KOPT-K1 (cell line): Measurements from ENCODE around the gene CTIF.
A peak's percentile ranks its signal among the peaks of the same experiment; 100 is the strongest.
"Not testable (repeated sequence)": the region's sequence is repeated elsewhere in the genome, so short reads cannot be mapped to it uniquely, and the experiment has no call there.

Experiments used
- H3K27ac ChIP-seq: fragments of 200-600 bp; sonication (generic); 2 replicates; pipeline ENCODE4 v1.5.1; 2016; ENCODE audit warnings: antibody characterized with exemption, mild to moderate bottlenecking, low read depth, low read length; ENCODE audit not compliant: poor library complexity, severe bottlenecking
- H3K36me3 ChIP-seq: fragments of 200-600 bp; sonication (generic); 2 replicates; pipeline ENCODE4 v1.5.1; 2017; ENCODE audit warnings: antibody characterized with exemption, mild to moderate bottlenecking, low read length, moderate library complexity; ENCODE audit not compliant: insufficient read depth
- H3K9me3 ChIP-seq: fragments of 200-600 bp; sonication (generic); 2 replicates; pipeline ENCODE4 v1.5.1; 2017; ENCODE audit warnings: antibody characterized with exemption, low read length, mild to moderate bottlenecking; ENCODE audit not compliant: insufficient read depth, poor library complexity, severe bottlenecking

The CTIF gene

GRCh38 chr18:48806551-48807261, 267.9 kb downstream of the CTIF start:
- Histone ChIP-seq H3K9me3 (no peaks in the 10 kb centered on the region), H3K27ac (peak overlapping the region; percentile 39), H3K36me3 (no peaks in the 10 kb centered on the region)

GRCh38 chr18:48808476-48808875, 269.6 kb downstream of the CTIF start:
- Histone ChIP-seq H3K36me3 (no peaks in the 10 kb centered on the region), H3K27ac (no peak overlapping the region), H3K9me3 (no peaks in the 10 kb centered on the region)

GRCh38 chr18:48809365-48809764, 270.5 kb downstream of the CTIF start:
- Histone ChIP-seq H3K27ac (no peak overlapping the region), H3K36me3 (no peaks in the 10 kb centered on the region), H3K9me3 (no peaks in the 10 kb centered on the region)

- H3K9me3 ChIP-seq = no peaks in the 10 kb centered on the region
- no peak overlapping the region for H3K27ac ChIP-seq
- no peaks in the 10 kb centered on the region for H3K36me3 ChIP-seq
Measured at GRCh38 chr18:48810805-48811204, 272.0 kb downstream of the CTIF start.

- Histone ChIP-seq H3K36me3 (no peaks in the 10 kb centered on the region), H3K27ac (no peak overlapping the region), H3K9me3 (no peaks in the 10 kb centered on the region)
Measured at GRCh38 chr18:48811401-48811800, 272.6 kb downstream of the CTIF start.

GRCh38 chr18:48811977-48812451, 273.2 kb downstream of the CTIF start:
- not testable (repeated sequence) for H3K9me3 ChIP-seq, H3K36me3 ChIP-seq, H3K27ac ChIP-seq

- H3K27ac ChIP-seq = no peak overlapping the region
Measured at GRCh38 chr18:48813321-48813720, 274.5 kb downstream of the CTIF start.

GRCh38 chr18:48813833-48814489, 275.1 kb downstream of the CTIF start:
- Histone ChIP-seq H3K27ac (no peak overlapping the region), H3K36me3 (no peaks in the 10 kb centered on the region)

More at GRCh38 chr18:48813321-48813720, 274.5 kb downstream of the CTIF start:
- H3K36me3 ChIP-seq = no peaks in the 10 kb centered on the region
- no peaks in the 10 kb centered on the region for H3K9me3 ChIP-seq

GRCh38 chr18:48814490-48815178, 275.8 kb downstream of the CTIF start:
- Histone ChIP-seq H3K36me3 (no peaks in the 10 kb centered on the region), H3K27ac (no peak overlapping the region), H3K9me3 (no peaks in the 10 kb centered on the region)

More at GRCh38 chr18:48813833-48814489, 275.1 kb downstream of the CTIF start:
- no peaks in the 10 kb centered on the region for H3K9me3 ChIP-seq

- Histone ChIP-seq H3K36me3 (no peaks in the 10 kb centered on the region), H3K27ac (no peak overlapping the region), H3K9me3 (no peaks in the 10 kb centered on the region)
Measured at GRCh38 chr18:48815179-48815515, 276.3 kb downstream of the CTIF start.

GRCh38 chr18:48815581-48816324, 276.9 kb downstream of the CTIF start:
- H3K27ac ChIP-seq = no peak overlapping the region
- H3K36me3 ChIP-seq = no peaks in the 10 kb centered on the region
- no peaks in the 10 kb centered on the region for H3K9me3 ChIP-seq

GRCh38 chr18:48816554-48816953, 277.7 kb downstream of the CTIF start:
- no peaks in the 10 kb centered on the region for H3K36me3 ChIP-seq
- H3K9me3 ChIP-seq = no peaks in the 10 kb centered on the region
- no peak overlapping the region for H3K27ac ChIP-seq

GRCh38 chr18:48817021-48817461, 278.2 kb downstream of the CTIF start:
- no peaks in the 10 kb centered on the region for H3K9me3 ChIP-seq
- H3K27ac ChIP-seq = no peak overlapping the region
- H3K36me3 ChIP-seq = no peaks in the 10 kb centered on the region

GRCh38 chr18:48818329-48819254, 279.8 kb downstream of the CTIF start:
- Histone ChIP-seq H3K9me3 (no peaks in the 10 kb centered on the region), H3K36me3 (no peaks in the 10 kb centered on the region), H3K27ac (no peak overlapping the region)
